K562 (cell line): Measurements from ENCODE around the gene CUL5.

Source experiments
- ELF1 ChIP-seq: fragments of 200-800 bp; sonication (Bioruptor generic); IDR thresholded peaks from 2 replicates; pipeline ENCODE4 v1.6.1; 2016; ENCODE audit warnings: missing genetic modification characterization, missing compliant biosample characterization
- EP300 ChIP-seq: IDR thresholded peaks from 2 replicates; pipeline ENCODE4 v1.6.1; 2012; ENCODE audit warnings: low read length, improper control_type of control experiment
- NFE2 ChIP-seq: IDR thresholded peaks from 2 replicates; pipeline ENCODE4 v1.6.1; 2014; ENCODE audit warnings: antibody characterized with exemption, low read depth
- PYGO2 ChIP-seq: fragments of 450-650 bp; IDR thresholded peaks from 2 replicates; pipeline ENCODE4 v1.6.1; 2016; ENCODE audit warnings: mild to moderate bottlenecking, missing genetic modification characterization, moderate library complexity, missing compliant biosample characterization
- SETDB1 ChIP-seq: IDR thresholded peaks from one replicate; pipeline ENCODE4 v1.6.1; 2012; ENCODE audit warnings: low read length, control low read depth, inconsistent platforms

DNA sequence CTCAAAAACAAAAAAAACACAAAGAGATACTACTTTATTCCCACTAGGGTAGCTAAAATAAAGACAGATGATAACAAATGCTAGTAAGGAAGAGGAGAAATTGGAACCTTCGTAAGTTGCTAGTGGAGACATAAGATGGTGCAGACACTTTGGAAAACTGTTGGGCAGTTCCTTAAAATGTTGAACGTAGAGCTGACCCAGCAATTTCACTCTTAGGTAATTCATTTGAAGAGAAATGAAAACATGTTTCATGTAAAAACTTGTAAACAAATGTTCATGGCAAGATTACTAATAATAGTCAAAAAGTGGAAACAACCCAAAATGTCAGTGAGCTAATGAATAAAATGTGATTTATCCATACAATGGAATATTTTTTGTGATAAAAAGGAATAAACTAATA, 83.4 kb downstream of the CUL5 start:
- TF ChIP-seq SETDB1 (no peak), NFE2 (no peak), EP300 (no peak), PYGO2 (no peak), ELF1 (tag) (no peak)
